PFSK-1 (cell line): ENCODE measurements around the gene HEPN1.

ENCODE experiments used
- POLR2AphosphoS5 ChIP-seq: IDR thresholded peaks from 2 replicates; pipeline ENCODE4 v1.6.1; 2012; ENCODE audit warnings: low read depth, mild to moderate bottlenecking, control low read depth, low read length, moderate library complexity
- TAF1 ChIP-seq: IDR thresholded peaks from 2 replicates; pipeline ENCODE4 v1.6.1; 2012; ENCODE audit warnings: low read length, control low read depth, borderline replicate concordance; ENCODE audit not compliant: insufficient read depth

GRCh38 chr11:124875401-124875800 lies 43.6 kb upstream of the HEPN1 start:
- TF ChIP-seq POLR2AphosphoS5 = no peak
- no peak for TF ChIP-seq TAF1
